Psoas muscle (tissue), 8 donors: ENCODE results near the gene PROSER1. TPM values are rescaled to one million over a fixed set of nuclear protein-coding genes. Genes with fewer than 3 reads are reported as not detected.
"Not testable (repeated sequence)": the region's sequence is repeated elsewhere in the genome, so short reads cannot be mapped to it uniquely, and the experiment has no call there.

Experiments used
- ATAC-seq, 4 donors: fragments of 200-7000 bp; cut with Tn5 transposase; one replicate each; pipeline ENCODE4 v1.9.1; 2020; ENCODE audit warnings: moderate library complexity in 3 of 4, mild to moderate bottlenecking in 2 of 4
- DNase-seq, 2 donors: peaks; one replicate each; pipeline ENCODE4 v3.0.0-alpha.2; 2020
- H3K27ac ChIP-seq: fragments of 200-600 bp; one replicate; pipeline ENCODE4 v1.8.0; 2022
- H3K27me3 ChIP-seq, 3 donors: fragments of 200-600 bp in 1 of 3; one replicate each; pipeline versions ENCODE4 v1.6.1 to v1.8.0; 2013 to 2022; ENCODE audit warnings: low read length in 2 of 3, mild to moderate bottlenecking in 2 of 3, moderate library complexity in 1 of 3; ENCODE audit not compliant: insufficient read depth in 3 of 3
- H3K36me3 ChIP-seq, 2 donors: fragments of 200-600 bp in 1 of 2; one replicate each; pipeline versions ENCODE4 v1.6.1 to v1.8.0; 2013 to 2022; ENCODE audit warnings: low read depth in 1 of 2, mild to moderate bottlenecking in 1 of 2, moderate library complexity in 1 of 2; ENCODE audit not compliant: insufficient read depth in 1 of 2
- H3K4me1 ChIP-seq: fragments of 200-600 bp; one replicate; pipeline ENCODE4 v1.8.0; 2022
- H3K4me3 ChIP-seq: fragments of 200-600 bp; one replicate; pipeline ENCODE4 v1.8.0; 2022; ENCODE audit warnings: mild to moderate bottlenecking
- H3K9me3 ChIP-seq: fragments of 200-600 bp; one replicate; pipeline ENCODE4 v1.8.0; 2022
- WGBS, 3 donors: extraction: QIAGEN DNeasy Blood & Tissue Kit; methylation state at CpG; one replicate each; pipeline versions ENCODE4 v1.1.6 to v1.1.7; 2013; 5-methylcytosine and 5-hydroxymethylcytosine counted together
- intact Hi-C, 2 donors: fragments of 100-400 bp; cut with DNase I; formaldehyde crosslinking; loops; one replicate each; pipeline versions ENCODE4 v1.11.0 to v1.14.2; 2022
- polyA plus RNA-seq, 3 donors: library from polyadenylated mRNA; stranded (reverse); fragments of 200-250 nt; gene quantifications; one replicate each; pipeline ENCODE4 v1.2.3, GENCODE V29; 2013
- total RNA-seq, 4 donors: library from RNA; stranded (reverse); fragmentation: NEBNext Ultra II Directional in 2 of 4; extraction: Animal tissue kit (Norgen Biotek cat#: 25700) in 2 of 4; gene quantifications; one replicate each; pipeline versions ENCODE4 v1.2.1 to v1.2.4, GENCODE V29; 2021 to 2023
- TF ChIP-seq, protein P1 (sequence below): fragments of 200-600 bp; IDR thresholded peaks from one replicate; pipeline ENCODE4 v1.8.0; 2022; ENCODE audit warnings: antibody characterized with exemption
- donor health status: healthy with polysubstance abuse.
- donor health status: DM: no; HTN: no; CAD: no; lungs with moderate emphysema.
- donor health status: Bipolar disorder and iron deficiency.
- donor health status: healthy.
- donor health status: DM: yes; HTN: yes; CAD: no.
- donor health status: DM: no; HTN: no; CAD: no.
- donor health status: DM: no; HTN: no; CAD: no.
- donor health status: DM: yes; HTN: yes; CAD: no.

Gene PROSER1
- total and polyA plus RNA-seq, 7 donors = 3.4 to 19.2 (median 13.3) TPM

DNA sequence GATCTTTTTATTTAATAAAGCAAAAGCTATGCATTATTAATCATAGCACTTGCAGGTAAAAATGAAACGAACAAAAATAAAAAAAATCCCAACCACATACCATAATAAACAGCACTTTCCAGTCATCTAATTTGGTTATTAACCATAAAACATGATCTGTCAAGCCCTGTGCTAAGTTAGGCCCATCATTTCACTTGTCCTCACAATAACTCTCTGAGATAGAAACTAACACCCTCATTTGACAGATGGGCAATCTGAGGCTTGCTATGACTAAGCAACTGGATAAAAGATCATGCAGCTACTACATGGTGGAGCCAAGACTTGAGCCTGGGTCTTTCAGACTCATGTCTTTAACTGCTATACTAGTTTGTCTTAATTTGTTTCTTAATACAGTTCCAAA lies 21.8 kb downstream of the PROSER1 start:
- peaks cover 0 to 83% of the 10 kb centered on the region in 2 donors for H3K36me3 ChIP-seq
- ATAC-seq (peak; percentile 83 to 94 (median 90)), DNase-seq (no peak)
- TF ChIP-seq, protein P1, sequence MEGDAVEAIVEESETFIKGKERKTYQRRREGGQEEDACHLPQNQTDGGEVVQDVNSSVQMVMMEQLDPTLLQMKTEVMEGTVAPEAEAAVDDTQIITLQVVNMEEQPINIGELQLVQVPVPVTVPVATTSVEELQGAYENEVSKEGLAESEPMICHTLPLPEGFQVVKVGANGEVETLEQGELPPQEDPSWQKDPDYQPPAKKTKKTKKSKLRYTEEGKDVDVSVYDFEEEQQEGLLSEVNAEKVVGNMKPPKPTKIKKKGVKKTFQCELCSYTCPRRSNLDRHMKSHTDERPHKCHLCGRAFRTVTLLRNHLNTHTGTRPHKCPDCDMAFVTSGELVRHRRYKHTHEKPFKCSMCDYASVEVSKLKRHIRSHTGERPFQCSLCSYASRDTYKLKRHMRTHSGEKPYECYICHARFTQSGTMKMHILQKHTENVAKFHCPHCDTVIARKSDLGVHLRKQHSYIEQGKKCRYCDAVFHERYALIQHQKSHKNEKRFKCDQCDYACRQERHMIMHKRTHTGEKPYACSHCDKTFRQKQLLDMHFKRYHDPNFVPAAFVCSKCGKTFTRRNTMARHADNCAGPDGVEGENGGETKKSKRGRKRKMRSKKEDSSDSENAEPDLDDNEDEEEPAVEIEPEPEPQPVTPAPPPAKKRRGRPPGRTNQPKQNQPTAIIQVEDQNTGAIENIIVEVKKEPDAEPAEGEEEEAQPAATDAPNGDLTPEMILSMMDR = no peak
- no peak overlapping the region for H3K4me3 ChIP-seq
- peak overlapping the region; percentile 75 for H3K27ac ChIP-seq
- intact Hi-C loops = loop anchor here in 1 of 2 donors (10.0 kb wide), 1 partner anchor 141 kb away; no protein-coding TSS in a partner anchor
- no peaks in the 10 kb centered on the region for H3K9me3 ChIP-seq
- 23 to 42% (median 33%) methylated on average over 1 of the region's 1 CpG for WGBS, 3 donors
- peaks cover 14% of the 10 kb centered on the region for H3K4me1 ChIP-seq
- H3K27me3 ChIP-seq = no peaks in the 10 kb centered on the region

GRCh38 chr13:39013462-39013861 lies 24.4 kb downstream of the PROSER1 start:
- DNase-seq = no peak
- intact Hi-C loops = loop anchor here in 1 of 2 donors (10.0 kb wide), 1 partner anchor 139 kb away; no protein-coding TSS in a partner anchor
- WGBS, 3 donors = 73 to 79% (median 74%) methylated on average over 5 of the region's 5 CpGs

GRCh38 chr13:39012608-39013007 lies 25.3 kb downstream of the PROSER1 start:
- no peak overlapping the region for H3K27ac ChIP-seq
- H3K9me3 ChIP-seq = no peaks in the 10 kb centered on the region
- peaks cover 14% of the 10 kb centered on the region for H3K4me1 ChIP-seq
- H3K36me3 ChIP-seq = peaks cover 0 to 89% of the 10 kb centered on the region in 2 donors
- TF ChIP-seq, protein P1 = no peak
- H3K27me3 ChIP-seq = no peaks in the 10 kb centered on the region
- no peak overlapping the region for H3K4me3 ChIP-seq
- DNase-seq (no peak), ATAC-seq (no peak)
- 76 to 82% (median 77%) methylated on average over 7 of the region's 7 CpGs for WGBS, 3 donors
- intact Hi-C loops = loop anchor here in 1 of 2 donors (10.0 kb wide), 1 partner anchor 138 kb away; no protein-coding TSS in a partner anchor

More at GRCh38 chr13:39013462-39013861, 24.4 kb downstream of the PROSER1 start:
- Histone ChIP-seq H3K9me3 (no peaks in the 10 kb centered on the region), H3K4me3 (no peak overlapping the region), H3K27me3 (no peaks in the 10 kb centered on the region), H3K4me1 (peaks cover 14% of the 10 kb centered on the region), H3K27ac (no peak overlapping the region), H3K36me3 (peaks cover 0 to 92% of the 10 kb centered on the region in 2 donors)
- TF ChIP-seq, protein P1 = no peak
- ATAC-seq = no peak

DNA sequence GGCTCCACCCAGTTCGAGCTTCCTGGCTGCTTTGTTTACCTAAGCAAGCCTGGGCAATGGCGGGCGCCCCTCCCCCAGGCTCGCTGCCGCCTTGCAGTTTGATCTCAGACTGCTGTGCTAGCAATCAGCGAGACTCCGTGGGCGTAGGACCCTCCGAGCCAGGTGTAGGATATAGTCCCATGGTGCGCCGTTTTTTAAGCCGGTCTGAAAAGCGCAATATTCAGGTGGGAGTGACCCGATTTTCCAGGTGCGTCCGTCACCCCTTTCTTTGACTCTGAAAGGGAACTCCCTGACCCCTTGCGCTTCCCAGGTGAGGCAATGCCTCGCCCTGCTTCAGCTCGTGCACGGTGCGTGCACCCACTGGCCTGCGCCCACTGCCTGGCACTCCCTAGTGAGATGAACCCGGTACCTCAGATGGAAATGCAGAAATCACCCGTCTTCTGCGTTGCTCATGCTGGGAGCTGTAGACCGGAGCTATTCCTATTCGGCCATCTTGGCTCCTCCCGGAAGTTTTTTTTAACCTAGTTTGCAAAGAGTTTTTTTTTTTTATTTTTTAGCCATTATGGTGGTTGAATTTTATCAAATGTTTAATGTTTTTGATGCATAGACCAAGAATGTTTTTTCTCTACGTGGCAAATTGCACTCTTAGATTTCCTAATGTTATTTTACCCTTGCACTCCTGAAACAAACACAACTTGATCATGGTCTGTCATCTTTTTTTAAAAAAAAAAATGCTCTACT lies 31.3 kb downstream of the PROSER1 start:
- WGBS, 3 donors = 86 to 88% (median 88%) methylated on average over 25 to 29 of the region's 29 CpGs

DNA sequence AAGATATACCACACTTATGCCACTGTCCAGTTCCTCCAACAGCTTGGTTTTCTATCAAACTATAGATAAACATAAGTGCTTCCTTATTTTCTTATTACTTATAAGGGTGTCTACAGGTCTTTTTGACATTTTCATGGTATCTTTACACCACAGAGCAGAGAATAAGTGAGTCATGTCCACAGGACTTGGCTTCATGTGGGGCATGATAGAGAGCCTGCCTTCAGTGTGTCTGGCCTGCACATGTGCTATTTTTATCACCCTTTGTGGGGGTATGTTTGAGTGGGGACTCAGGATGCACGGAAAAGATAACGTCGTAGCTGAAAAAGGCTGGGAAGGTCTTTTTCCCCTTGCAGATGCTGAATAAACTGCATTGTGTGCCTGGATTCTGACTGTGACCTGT lies 39.1 kb downstream of the PROSER1 start:
- TF ChIP-seq, protein P1 = no peak
- no peaks in the 10 kb centered on the region for H3K9me3 ChIP-seq
- 73 to 77% (median 74%) methylated on average over 3 of the region's 3 CpGs for WGBS, 3 donors
- ATAC-seq = no peak
- no peaks in the 10 kb centered on the region for H3K4me1 ChIP-seq
- no peaks in the 10 kb centered on the region for H3K27me3 ChIP-seq
- intact Hi-C loops = no loop called here
- no peak overlapping the region for H3K27ac ChIP-seq
- DNase-seq = no peak
- H3K4me3 ChIP-seq = no peak overlapping the region
- no peaks in the 10 kb centered on the region for H3K36me3 ChIP-seq

More for the DNA sequence above, 31.3 kb downstream of the PROSER1 start:
- H3K9me3 ChIP-seq, ATAC-seq, DNase-seq, H3K27me3 ChIP-seq, H3K27ac ChIP-seq, intact Hi-C loops, H3K4me3 ChIP-seq, H3K4me1 ChIP-seq: not testable (repeated sequence)
- H3K36me3 ChIP-seq = peaks cover 0 to 30% of the 10 kb centered on the region in 2 donors
